ENCODE results near the gene TRIM3. TPM values are rescaled to one million over a fixed set of nuclear protein-coding genes. Genes with fewer than 3 reads are reported as not detected.

The TRIM3 gene
- total and polyA plus RNA-seq, 2 of the 8 experiments (the other 6 are each of a cell fraction or from before 2014, with no cell fraction given), result 10.7 to 14.3 TPM

GRCh38 chr11:6483015-6483414 lies 9.3 kb upstream of the TRIM3 start:
- Histone ChIP-seq H3K9me3 (ENCODE audit: insufficient read depth in 2 of 2, low read depth in 1 of 2, low read length in 1 of 2) (no peaks in the 10 kb centered on the region), H4K8ac (ENCODE audit: extremely low read depth, insufficient read depth, low read length) (no peak overlapping the region), H3K18ac (ENCODE audit: extremely low read depth, low read length) (no peak overlapping the region), H3K23ac (ENCODE audit: insufficient read length) (no peak overlapping the region), H2AK5ac (ENCODE audit: low read depth, low read length) (no peak overlapping the region), H3K4me3 (ENCODE audit: extremely low read depth in 1 of 4, insufficient read depth in 2 of 4, low read depth in 3 of 4, low read length in 4 of 4) (no peak overlapping the region), H3K27me3 (replicated peaks in 1 of 4; ENCODE audit: control insufficient read depth in 3 of 4, extremely low read depth in 1 of 4, insufficient read depth in 3 of 4, low read length in 3 of 4) (no peaks in the 10 kb centered on the region), H2BK15ac (ENCODE audit: low read length) (no peak overlapping the region), H3K36me3 (ENCODE audit: control insufficient read depth in 2 of 4, insufficient read depth in 4 of 4, low read length in 3 of 4) (peaks cover 13 to 64% (median 38%) of the 10 kb centered on the region in 4 experiments), H3K9ac (replicated peaks in 1 of 4; ENCODE audit: extremely low read depth in 1 of 4, low read depth in 3 of 4, low read length in 3 of 4) (no peak overlapping the region), H2BK5ac (ENCODE audit: low read depth, low read length) (no peak overlapping the region), H3K79me2 (ENCODE audit: control insufficient read depth in 1 of 2, insufficient read depth in 2 of 2, low read length in 2 of 2) (peaks cover 14 to 39% of the 10 kb centered on the region in 2 experiments), H3K23me2 (ENCODE audit: low read depth, low read length) (peaks cover 11% of the 10 kb centered on the region), H2BK120ac (replicated peaks; ENCODE audit: low read depth, low read length) (no peak overlapping the region), H3K14ac (ENCODE audit: insufficient read length) (no peak overlapping the region), H4K20me1 (replicated peaks in 1 of 2; ENCODE audit: control insufficient read depth in 1 of 2, insufficient read depth in 2 of 2, low read length in 2 of 2) (peaks cover 0 to 12% of the 10 kb centered on the region in 2 experiments), H2BK20ac (ENCODE audit: low read length) (no peak overlapping the region), H3K4me2 (ENCODE audit: insufficient read depth in 1 of 2, low read depth in 2 of 2, low read length in 2 of 2) (no peak overlapping the region; a peak in 1 of 4 replicates), H3K56ac (replicated peaks; ENCODE audit: insufficient read length, low read depth, low read length) (no peak overlapping the region), H3K27ac (ENCODE audit: low read depth, low read length) (no peak overlapping the region), H3K4ac (replicated peaks; ENCODE audit: insufficient read length, low read depth, low read length) (no peak overlapping the region), H3K4me1 (replicated peaks in 1 of 4; ENCODE audit: control insufficient read depth in 3 of 4, insufficient read depth in 4 of 4, low read length in 3 of 4) (peaks cover 4 to 13% (median 5%) of the 10 kb centered on the region in 4 experiments), H4K5ac (ENCODE audit: insufficient read length, low read depth, low read length) (no peak overlapping the region), H3K79me1 (ENCODE audit: low read depth, low read length) (peaks cover 14% of the 10 kb centered on the region), H2BK12ac (ENCODE audit: low read depth, low read length) (no peak overlapping the region), H4K91ac (replicated peaks; ENCODE audit: insufficient read length, low read length) (no peak overlapping the region), H2AFZ (ENCODE audit: low read length) (no peak overlapping the region)
- CTCF ChIA-PET (ENCODE audit: partially characterized antibody), result interaction anchor here (0.5 to 2.5 kb wide), 3 partner anchors 17 to 99 kb away, joined by 3 to 12 read pairs (median 3); no protein-coding TSS in a partner anchor
- 83% methylated on average over 6 of the region's 6 CpGs; no CpG with 5 or more reads in 1 of the 2 experiments for WGBS, 2 experiments (ENCODE audit: extremely low coverage in 1 of 2, insufficient coverage in 1 of 2, insufficient read length in 1 of 2, insufficient replicate concordance in 2 of 2, low coverage in 1 of 2, low lambda C conversion rate in 2 of 2, missing lambda C conversion rate in 1 of 2)
- DNase-seq (ENCODE audit: low read depth in 1 of 2, low spot score in 2 of 2), result no peak
- TF ChIP-seq POLR2A (IDR thresholded peaks at IDR 0.05; ENCODE audit: control extremely low read depth in 1 of 2, low read depth in 2 of 2, low read length in 2 of 2) (peak in 1 of 2 experiments; percentile 55; a peak in 1 of 3 replicates), ZNF274 (IDR thresholded peaks at IDR 0.05; ENCODE audit: borderline replicate concordance, extremely low read depth, low read length) (no peak), RAD21 (IDR thresholded peaks at IDR 0.05 in 1 of 2, conservative IDR thresholded peaks at IDR 0.05 in 1 of 2; ENCODE audit: low read depth in 2 of 2, low read length in 2 of 2) (no peak), RXRA (IDR thresholded peaks at IDR 0.05; ENCODE audit: insufficient read depth, low read depth, low read length) (no peak), SIN3A (conservative IDR thresholded peaks at IDR 0.05 in 1 of 2, IDR thresholded peaks at IDR 0.05 in 1 of 2; ENCODE audit: low read depth in 1 of 2, low read length in 2 of 2) (no peak), EP300 (IDR thresholded peaks at IDR 0.05; ENCODE audit: borderline replicate concordance in 1 of 2, low read depth in 2 of 2, low read length in 2 of 2) (no peak)
- TF ChIP-seq, protein P1, sequence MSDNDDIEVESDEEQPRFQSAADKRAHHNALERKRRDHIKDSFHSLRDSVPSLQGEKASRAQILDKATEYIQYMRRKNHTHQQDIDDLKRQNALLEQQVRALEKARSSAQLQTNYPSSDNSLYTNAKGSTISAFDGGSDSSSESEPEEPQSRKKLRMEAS (IDR thresholded peaks at IDR 0.05), result no peak
- POLR2A ChIA-PET (ENCODE audit: partially characterized antibody), result interaction anchor here (0.8 to 2.2 kb wide), 6 partner anchors 10 to 129 kb away, joined by 3 to 13 read pairs (median 6); partner anchors contain the start of gene DNHD1
- no peak for FAIRE-seq

Data from H1 (cell line).